GM12874 (cell line): Measurements from ENCODE around the gene BRD3OS.

Source experiments
- CTCF ChIP-seq: IDR thresholded peaks from 2 replicates; pipeline ENCODE4 v1.5.1; 2011; ENCODE audit warnings: low read depth, mild to moderate bottlenecking, control low read depth, low read length, moderate library complexity; ENCODE audit not compliant: insufficient read depth

BRD3OS gene

GRCh38 chr9:134047868-134048581 lies 22.7 kb downstream of the BRD3OS start:
- TF ChIP-seq CTCF, result no peak

DNA sequence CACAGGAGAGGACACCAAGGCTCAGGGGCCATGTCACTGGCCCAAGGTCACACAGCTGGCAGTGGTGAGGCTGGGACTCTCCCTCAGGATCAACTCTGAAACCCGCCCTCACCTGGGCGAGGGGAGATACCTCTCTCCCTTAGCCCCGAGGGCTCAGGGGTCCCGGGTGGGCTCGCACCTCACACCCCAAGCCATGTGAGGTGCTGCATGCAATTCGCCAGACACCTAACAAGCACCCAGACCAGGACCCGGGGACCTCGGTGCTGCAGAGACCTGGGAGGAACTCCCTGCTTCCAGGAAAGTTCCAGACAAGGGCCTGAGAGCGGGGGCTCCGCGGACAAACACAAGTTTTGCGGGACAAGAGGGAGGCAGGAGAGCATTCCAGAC lies 23.3 kb downstream of the BRD3OS start:
- no peak for TF ChIP-seq CTCF

GRCh38 chr9:134049236-134049635 lies 24.0 kb downstream of the BRD3OS start:
- TF ChIP-seq CTCF, result no peak

DNA sequence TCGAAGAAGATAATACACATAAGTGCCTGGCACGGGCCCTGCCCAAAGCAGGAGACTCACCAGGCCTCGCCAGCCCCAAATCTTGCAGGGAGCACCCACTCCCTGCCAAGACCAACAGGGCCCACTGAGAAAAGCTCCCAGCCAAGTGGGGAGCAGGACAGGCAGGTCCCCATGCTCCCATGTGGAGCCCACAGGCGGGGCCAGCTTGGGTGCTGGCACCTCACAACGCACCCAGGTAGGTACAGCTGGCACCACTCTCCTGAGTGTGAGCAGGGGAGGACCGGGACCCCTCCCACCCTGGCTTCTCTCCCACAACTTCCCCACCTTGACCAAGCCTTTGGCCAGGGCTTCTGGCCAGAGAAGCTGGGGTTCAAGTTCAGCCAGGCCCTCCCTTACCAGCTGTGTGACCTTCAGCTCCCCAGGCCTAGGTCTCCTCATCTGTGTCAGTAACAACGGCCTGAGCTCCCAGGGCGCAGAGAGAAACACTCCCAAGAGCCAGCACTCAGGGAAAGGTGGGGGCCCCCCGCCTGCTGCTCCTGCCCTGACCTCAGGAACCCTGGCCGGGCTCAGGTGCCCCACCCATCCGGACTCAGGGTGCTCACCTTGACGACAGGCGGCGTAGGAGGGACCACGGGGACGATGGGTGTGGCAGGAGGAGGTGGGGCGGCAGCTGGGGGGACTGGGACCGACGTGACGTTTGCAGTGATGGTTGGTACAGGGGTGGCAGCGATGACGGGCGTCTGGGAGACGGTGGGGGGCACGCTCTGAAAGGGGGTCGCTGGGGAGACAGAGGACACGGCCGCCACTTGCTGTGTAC lies 24.7 kb downstream of the BRD3OS start:
- no peak for TF ChIP-seq CTCF

DNA sequence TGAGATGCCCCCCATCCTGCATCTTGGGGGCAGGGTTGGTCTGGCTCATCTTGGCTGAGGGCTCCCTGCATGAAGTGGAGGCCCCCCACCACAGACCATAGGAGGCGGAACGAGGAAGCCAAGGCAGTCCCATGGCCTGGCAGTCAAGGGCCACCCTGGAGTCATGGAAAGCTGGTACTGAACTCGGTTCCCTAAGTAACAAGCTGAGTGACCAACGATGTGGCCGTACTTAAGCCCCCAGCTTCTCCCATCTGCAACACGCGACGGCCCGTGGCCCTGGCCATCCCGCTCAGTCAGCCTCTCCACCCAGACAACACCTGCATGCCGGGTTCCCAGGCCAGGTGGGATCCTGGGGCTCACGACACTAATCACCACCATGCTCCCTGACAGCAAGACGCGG lies 25.4 kb downstream of the BRD3OS start:
- no peak for TF ChIP-seq CTCF

DNA sequence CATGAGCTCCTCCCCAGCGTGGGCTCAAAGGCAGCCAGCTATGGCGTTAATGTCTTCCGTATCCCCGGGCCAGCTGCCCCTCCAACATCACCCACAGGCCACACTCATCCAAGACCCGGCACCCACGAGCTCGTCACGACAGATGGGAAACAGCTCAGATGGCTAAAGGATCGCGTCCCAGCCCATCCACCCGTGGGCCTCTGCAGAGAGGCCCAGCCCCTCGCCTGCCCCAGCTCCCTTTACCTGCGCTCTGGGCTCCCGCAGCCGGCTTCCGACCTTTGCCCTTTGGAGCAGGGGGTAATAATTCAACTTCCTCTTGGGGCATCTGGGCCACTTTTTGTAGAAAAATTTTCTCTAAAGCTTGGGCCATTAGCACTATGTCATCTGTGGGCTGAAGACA lies 26.0 kb downstream of the BRD3OS start:
- TF ChIP-seq CTCF, result no peak

DNA sequence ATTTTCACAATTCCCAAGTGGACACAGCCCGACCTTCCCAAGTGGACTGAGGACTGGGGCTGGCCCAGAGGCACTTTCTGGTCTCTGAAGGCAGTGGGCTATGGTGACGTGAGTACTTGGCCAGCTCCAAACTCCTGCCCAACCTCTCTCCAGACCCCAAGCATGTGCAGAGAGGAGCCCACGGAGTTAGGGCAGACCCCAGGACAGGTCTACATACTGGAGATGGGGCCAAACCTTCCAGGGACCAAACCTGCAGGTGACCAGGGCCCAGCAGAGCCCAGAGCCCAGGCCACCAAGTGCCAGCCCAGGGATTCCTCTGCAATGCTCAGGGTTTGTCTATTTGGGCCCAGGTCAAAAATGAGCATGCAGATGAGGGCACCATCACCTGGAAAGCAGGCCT lies 27.2 kb downstream of the BRD3OS start:
- no peak for TF ChIP-seq CTCF
